EH (cell line): ENCODE data around the gene HLF.

ENCODE experiments used
- DNase-seq: peaks from one replicate; pipeline ENCODE4 v3.0.0-alpha.2; 2015; ENCODE audit warnings: low read depth

The HLF gene

DNA sequence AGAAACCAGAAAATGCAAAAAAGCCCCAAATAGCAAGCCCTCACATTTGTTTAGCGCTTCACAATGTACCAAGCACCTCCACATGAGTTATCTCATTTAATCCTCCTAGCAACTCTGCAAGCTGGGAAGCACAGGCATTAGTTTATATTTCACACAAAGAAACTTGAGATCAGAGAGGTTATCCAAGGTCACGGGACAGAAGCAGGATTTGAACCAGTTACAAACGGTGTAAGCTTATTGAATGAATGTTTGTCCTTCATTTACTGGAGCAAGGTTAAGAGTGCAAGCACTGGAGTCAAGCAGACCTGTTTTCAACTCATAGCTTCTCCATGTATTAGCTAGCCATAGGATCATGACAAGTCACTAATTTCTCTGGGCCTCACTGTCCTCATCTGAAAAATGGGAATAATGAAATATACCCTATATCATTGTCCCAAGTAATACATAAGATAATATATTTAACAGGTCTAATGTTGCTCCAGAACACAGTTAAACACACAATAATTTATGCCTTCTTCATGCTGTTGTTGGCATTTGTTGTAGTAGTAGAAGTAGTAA, 6.1 kb upstream of the HLF start:
- DNase-seq: no peak

DNA sequence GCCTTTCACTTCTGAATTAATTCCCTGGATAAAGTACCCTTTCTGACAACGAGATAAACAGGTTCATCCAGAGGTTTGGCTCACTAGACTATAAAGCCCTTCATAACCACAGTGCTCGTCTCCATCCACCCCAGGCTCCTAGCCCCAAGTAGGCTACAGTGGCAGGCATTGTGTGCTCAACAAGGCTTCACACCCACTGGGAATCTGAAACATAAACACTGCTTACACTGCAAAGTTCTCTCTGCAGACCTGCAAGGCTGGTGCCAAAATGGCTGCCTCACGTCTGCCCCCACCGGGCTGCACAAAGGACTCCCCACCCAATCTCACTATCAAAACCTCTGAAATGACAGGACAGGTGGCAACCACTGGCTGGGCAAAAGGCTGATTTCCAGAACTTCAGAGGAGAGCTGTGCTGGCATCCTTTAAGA, 5.1 kb upstream of the HLF start:
- no peak for DNase-seq

DNA sequence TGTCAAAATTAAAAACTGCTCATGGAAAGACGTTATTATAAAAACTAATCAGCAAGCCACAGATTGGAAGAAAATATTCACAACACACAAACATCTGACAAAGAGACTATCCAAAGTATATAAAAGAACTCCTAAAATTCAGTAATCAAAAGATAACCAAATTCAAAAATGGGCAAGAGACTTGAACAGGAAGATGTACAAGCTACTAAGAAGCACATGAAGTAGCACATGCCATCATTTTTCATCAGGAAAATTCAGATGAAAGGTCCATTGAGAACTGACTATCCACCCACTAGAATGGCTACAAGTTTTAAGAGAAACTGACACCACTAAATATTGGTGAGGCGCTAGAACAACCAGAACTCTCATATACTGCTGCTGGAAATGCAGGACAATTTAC, 3.4 kb upstream of the HLF start:
- DNase-seq: no peak

DNA sequence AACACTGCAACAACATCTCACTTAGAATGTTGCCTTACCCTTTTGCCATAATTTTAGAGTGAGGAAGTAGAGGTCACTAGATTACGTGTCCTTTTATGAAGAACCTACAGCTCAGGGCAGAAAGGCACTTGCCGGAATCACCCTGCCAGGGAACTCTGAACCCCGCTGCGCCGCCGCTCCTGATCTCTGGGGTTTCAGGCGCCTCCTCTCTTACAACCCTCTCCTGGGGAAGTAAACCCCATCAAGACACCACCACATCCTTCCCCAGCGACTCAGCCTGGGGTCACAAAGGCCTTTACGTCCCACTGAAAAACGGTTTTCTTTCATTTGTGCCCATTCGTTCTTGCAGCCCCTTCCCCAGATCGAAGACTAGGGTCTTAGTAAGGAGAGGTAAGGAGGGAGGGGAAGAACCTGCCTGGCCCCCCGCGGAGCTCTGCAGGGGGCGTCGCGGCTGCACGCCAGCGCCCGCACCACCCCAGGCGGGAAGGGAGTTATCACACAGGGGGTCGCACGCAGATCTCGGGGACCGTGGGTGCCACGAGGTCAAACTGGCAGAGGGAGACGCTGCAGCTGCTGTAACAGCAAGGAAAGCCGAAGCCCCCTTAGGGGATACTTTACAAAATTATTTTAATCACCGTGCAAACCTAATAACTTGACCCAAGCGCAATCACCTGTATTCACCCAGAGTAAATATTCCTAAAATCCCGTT, 1.0 kb upstream of the HLF start:
- no peak for DNase-seq

DNA sequence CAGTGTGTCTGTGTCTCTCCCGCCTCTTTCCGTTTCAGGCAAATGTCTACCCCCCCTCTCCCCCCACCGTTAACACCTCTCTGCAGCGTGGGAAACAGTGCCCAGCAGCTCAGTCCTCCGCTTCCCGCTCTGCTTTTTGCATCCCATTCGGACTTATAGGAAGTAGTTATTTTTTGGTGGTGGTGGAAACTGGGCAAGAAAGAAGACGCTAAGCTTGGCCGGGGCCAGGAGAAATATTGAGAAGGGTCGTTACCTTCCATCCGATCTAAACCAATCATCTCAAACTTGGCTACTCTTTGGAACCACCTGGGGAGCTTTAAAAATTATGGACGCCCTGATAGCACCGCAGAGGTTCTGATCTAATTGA, 499 bp upstream of the HLF start:
- DNase-seq: no peak

DNA sequence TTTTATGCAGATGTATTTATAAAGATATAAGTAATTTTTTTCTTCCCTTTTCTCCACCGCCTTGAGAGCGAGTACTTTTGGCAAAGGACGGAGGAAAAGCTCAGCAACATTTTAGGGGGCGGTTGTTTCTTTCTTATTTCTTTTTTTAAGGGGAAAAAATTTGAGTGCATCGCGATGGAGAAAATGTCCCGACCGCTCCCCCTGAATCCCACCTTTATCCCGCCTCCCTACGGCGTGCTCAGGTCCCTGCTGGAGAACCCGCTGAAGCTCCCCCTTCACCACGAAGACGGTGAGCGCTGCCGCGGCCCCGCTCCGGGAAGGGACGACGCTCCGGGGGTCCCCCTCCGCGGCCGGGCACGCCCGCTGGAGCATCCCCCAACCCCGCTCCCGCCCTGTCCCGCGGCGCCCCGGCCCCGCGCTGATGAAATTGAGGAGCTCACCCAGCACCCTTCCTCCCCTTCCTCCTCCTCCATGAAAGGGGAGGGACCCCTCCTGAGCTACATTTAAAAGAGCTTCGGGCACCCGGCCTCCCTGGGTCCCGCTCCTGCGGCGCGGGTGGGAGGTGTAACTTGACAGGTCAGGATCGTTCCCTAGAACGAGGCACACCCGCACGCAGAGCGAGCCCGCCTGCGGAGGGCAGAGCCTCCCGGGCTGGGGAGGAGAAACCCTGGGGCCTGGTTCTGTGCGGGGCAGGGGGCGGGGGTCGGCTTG, 706 bp downstream of the HLF start:
- no peak for DNase-seq

DNA sequence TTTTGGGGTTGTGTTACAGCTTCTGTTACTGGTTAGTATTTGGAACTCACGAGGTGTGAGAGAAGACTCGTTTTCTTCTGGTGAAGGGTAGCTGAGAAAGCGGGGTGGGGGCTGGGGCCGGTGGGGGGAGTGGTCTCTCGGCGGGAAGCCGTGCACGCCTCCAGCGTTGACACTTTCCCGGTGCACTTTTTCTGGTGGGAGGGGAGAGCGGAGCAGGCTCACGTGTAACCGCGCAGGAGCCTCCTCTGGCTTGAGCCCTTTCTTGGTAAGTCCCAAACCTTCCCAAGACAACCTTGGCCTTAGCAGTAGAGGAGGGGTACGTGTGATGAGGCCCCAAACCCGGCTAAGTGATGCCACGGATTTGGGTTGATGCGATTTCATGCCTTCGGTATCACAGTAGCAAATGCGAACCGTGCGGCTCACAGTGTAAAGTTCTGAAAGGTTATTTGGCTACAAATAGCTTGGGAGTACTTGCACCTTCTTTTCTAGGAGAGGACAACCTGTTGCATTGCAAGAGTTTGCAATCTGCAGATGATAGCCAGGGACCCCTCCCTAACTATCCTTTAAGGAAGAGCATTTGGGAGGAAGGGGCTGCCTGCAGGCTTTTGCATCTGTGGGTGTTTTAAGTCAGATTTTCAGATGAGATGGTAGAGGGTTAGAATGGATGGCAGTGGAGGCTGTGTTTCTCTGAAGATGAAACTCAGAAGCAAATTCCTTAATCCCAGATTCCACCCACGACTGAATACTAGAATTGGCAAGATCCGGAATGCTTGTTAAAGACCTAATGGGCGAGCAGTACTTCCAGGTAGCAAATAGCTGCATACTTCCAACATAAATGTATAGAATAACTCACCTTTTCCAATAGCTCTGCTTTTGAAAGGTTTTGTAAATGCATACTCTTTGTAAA, 1.5 kb downstream of the HLF start:
- DNase-seq: no peak

DNA sequence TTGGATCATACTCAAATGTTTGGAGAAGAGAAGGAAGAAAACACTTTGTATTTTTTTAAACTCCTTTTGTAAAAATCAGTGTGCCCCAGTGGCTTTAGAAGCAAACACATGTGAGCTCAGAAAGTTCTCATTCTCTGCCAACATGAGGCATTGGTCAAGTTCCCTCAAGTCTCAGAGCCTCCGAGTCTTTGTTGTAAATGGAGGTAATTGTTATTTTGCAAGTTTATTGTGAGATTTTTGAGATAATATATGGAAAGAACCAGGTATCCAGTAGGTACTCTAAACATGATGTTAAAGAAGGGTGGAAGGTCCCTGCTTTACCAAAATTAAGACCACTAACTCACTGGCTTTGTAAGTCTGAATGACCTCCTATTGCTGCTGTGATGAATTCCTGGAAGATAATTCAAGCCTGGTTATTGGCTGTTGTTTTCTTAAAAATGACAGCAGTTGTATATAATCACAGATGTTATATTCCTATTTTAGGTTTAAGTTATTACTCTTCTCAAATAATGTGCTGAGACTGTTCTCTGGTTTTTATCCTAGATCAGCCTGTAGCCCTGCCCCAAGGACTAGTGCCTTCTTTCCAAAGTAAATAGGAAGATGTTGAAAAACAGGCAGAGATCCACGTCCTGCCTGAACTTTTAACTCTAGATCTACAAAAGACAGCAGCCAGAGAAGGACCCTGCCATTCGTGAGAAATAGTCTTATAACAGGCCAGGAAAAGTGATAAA, 2.4 kb downstream of the HLF start:
- no peak for DNase-seq

DNA sequence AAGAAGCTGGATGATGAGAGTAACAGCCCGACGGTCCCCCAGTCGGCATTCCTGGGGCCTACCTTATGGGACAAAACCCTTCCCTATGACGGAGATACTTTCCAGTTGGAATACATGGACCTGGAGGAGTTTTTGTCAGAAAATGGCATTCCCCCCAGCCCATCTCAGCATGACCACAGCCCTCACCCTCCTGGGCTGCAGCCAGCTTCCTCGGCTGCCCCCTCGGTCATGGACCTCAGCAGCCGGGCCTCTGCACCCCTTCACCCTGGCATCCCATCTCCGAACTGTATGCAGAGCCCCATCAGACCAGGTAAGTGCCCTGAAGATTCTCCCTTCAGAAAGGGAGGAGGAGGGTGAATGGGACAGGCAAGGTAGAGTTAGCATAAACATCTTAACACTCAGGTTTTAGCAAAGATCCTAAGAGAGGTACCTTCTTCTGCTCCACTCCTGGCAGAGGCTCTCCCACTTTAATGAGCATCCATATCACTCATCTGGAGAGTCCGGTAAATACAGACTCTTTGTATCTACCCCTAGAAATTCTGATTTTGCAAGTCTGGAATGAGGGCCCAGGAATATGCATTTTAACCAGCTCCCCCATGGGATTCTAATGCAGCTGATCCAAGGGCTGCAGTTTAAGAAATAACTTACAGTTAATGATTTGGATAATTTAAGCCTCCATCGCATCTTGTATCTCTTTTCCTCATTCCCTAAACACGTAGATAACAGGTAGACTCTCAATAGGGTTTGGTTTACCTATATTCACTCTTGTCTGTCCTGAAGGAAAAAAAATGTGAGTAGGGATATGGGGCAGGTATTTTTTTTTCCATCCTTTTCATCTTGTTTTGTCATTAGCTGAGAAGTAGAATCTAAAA, 3.3 kb downstream of the HLF start:
- no peak for DNase-seq

DNA sequence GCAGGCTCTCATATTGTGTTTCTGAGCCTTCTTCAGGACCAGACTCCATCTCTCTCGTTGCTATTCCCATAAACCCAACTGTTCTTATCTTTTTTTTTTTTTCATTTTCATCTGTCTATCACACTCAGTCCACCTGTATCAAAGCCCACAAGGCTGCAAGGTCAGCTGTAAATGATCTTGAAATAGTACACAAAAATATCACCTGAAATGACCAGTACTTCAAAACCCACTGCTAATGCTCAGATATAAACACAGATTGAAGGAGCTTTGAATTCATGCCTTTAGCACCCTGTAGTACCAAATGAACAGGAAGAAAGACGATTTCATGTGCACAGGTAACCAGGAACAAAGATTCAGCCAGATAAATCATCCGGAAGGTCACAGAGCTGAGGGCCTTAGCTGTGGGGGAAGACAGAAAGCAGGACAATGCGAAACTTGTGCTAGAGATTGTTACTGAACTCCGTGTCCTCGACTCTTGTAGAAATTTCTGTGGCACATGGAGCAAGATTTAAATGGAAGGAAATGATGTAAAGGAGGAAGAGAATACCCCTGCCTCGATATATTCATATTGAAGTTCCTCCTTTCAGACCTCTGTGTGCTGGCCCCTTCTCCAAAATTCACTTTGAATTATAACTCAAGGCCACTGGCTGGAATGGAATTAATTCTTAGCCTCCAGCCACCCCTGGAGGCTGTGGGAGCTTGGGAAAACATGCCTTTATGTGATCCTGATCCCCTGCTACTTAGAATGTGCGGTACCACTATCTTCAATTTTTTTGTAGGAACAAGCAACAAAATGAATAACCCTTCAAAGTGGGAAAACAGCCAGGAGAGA, 4.1 kb downstream of the HLF start:
- no peak for DNase-seq

DNA sequence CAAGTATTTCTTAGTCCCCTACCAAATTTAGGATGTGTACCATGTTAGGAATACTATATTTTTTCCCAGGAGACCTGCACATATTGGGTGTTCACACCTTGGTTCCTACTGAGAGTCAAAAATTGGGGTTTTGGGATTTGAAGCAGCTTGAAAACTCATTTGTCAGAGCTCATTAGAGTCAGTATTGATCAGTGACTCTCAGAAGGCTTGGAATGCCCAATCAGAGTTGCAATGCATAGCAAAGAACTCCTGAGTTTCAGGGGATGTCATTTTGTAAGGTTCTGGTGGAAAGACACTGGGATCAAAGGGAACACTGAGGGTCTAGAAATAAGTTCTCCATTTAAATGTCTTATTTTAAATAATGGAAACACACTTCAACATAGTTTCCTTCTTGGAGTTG, 5.1 kb downstream of the HLF start:
- DNase-seq: no peak

DNA sequence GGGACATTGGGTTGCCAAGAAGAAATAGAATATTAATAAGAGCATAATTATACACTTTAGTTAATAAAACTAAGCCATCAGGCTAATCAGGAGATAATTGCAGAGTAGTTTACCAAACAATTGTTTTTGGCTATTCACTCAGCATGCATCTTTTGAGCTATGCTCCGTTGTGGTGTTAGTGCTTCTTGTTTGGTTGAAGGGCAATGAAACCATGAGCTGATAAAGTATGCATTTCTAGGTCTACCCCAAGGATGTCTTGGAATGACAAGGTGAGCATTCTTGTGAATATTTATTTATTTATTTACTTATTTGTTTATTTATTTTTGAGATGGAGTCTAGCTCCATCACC, 6.4 kb downstream of the HLF start:
- no peak for DNase-seq

DNA sequence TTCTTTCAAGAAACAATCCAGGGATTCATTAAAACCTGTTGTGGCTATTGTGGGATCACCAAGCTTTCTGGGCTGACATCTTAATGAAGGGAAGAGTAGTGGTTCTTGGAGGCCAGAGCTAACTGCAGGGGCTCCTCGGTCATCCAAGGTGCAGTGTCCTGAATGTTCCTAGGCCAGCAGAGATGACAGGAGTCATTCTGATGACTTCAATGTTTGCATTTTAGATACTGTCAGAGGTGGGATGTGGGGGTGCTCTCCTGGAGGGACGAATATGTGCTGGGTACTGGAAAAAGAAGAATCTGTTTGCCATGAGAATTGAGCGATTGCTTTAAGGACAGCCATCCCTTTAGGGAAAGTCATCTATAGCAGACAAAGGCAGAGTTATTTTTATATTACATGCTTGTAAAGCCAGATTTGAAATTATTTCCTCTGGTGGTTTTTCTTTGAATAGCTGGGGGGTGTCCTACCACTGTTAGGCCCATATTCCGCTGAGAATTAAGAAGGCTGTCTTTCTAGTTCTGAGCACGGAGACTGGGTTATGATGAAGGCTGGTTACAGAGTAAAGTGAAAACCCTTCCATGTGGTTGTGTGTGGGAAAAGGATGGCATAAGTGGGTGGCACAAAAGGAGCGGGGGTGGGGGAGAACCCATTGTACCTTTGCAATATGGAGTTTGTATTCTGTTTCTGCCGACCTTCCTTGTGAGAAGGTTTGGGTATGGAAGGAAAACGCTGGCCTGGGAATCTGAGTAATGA, 7.4 kb downstream of the HLF start:
- DNase-seq: no peak

DNA sequence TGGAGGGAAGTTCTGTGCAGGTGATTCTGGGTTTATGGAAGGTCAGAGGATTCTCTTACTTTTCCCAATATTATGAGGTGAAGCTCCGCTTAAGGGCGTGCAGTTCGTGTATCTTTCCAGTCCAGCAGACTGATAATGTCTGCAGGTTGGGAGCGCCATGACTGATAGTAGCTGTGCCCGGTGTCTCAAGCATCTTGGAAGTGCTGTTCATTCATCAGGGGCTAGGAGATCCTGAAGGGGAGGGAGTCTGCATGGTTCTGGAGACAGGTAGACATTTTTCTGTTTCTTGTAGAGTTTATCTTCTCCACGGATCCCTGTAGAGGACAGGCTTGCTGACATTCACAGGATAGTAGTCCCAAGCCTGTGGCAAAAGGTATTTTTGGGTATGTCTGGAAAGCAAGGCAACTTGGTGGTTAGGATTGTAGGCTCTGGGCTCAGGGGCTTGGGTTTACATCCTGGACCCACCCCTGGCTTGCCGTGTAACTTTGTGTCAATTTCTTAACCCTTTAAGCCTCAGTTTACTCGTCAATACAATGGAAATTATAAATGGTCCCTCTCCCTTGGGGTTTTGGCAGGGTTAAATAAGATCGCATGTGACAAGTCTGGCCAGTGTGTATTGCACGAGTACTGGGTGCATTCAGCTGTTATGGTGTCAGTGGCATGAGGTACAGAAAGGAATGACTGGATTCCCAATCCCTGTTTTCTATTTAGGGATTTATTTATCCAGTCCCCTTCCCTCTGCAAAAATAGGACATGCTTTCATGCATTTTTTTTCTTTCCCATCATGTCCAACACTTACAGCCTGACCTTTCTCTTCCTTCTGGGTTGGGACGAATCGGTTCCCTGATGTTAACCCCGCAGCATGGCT, 8.2 kb downstream of the HLF start:
- DNase-seq: peak; percentile 10

DNA sequence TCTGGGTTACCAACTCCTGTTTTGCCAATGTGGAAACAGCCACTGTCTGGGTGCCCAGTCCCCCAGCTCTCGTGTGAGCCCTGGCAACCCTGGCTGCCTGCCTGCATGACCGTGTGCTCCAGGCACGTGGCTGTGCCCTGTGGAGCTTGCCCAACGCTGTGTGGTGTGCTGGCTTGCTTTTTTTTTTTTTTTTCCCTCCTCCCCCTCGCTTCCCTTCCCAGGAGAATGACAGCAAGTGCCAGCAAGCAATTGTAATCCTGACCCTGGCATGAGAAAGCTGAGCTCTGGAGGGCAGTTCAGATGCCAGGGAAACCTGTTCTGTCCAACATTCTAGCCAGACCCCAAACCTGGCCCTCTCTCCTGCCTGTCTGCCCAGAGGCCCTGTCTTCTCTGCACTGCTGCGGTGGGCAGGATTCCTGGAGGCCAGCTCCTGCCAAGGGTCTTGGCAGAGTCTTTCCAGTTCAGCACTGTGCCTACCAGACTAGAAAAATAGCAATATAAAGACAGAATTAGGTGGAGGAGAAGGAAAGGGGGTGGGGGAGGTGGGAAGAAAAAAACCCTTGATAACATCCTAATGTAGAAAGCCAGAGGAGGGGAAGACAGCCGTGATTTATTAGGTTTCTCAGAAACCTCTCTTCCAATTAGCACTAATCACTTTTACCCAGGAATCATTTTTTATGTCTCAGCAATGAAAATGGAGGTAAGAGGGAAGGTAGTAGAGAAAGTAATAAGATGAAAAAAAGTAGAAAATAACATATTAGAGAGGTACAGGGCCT, 9.0 kb downstream of the HLF start:
- no peak for DNase-seq

DNA sequence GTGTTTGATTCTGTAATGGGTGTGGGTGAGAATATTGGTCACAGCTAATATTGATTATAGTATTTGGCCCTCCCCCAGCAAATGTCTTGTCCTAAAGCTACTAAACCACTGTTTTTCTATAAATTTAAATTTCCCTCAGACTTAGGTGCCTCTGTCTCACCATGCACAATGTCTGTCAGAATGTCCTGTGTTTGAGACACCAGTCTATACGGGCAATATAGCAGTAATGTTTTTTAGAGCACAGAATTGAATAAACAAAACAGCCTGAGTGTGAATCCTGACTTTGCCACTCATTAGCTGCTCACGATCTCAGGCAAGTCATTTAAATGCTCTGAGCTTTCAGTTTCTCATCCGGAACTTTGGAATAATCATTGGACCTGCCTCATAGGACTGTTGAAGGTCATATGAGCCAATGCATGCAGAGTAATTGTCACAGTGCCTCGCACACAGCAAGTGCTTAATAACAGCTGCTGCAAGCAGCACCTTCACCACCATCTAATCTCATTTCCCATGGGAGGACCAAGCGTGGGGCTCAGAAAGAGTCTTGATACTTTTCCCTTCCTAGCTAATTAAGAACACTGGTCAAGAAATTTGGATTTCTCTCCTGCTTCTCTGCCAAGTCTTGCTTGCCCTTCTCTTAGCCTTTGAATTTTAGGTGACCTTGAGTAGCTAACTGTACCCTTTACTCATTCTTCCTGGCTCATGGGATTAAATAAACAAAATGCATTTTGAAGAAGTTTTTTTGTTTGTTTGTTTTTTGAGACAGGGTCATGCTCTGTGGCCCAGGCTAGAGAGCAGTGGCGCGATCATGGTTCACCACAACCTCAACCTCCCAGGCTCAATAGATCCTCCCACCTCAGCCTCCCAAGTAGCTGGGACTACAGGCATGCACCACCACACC, 9.8 kb downstream of the HLF start:
- no peak for DNase-seq
